Measurements from ENCODE around the gene CABLES1. TPM values are rescaled to one million over a fixed set of nuclear protein-coding genes. Genes with fewer than 3 reads are reported as not detected.
A peak's percentile ranks its signal among the peaks of the same experiment; 100 is the strongest.

CABLES1 gene
- polyA plus RNA-seq, 3 donors = 0.09 to 0.15 TPM; not detected in 1

GRCh38 chr18:23238152-23238531 lies 102.9 kb downstream of the CABLES1 start:
- peak overlapping the region; percentile 51 to 85 for H3K27ac ChIP-seq (ENCODE audit: low read depth in 1 of 2, low read length in 2 of 2)
- H3K27ac Mint-ChIP-seq = peak overlapping the region; percentile 82 to 94 (median 92)

GRCh38 chr18:23238651-23239349 lies 103.5 kb downstream of the CABLES1 start:
- 100% methylated on average over 5 of the region's 12 CpGs for WGBS (ENCODE audit: insufficient coverage)
- H3K27ac ChIP-seq (ENCODE audit: low read depth in 1 of 2, low read length in 2 of 2) = peak overlapping the region in 1 of 2 donors; percentile 85
- no peak overlapping the region for H2AFZ ChIP-seq (ENCODE audit: insufficient read depth, low read depth, low read length, poor library complexity, severe bottlenecking)
- Mint-ChIP-seq H3K27me3 (ENCODE audit: low read depth in 3 of 3) (peaks cover 0 to 2% (median 0%) of the 10 kb centered on the region in 3 donors), H3K36me3 (no peaks in the 10 kb centered on the region), H3K4me3 (no peak overlapping the region), H3K9me3 (peaks cover 0 to 3% (median 0%) of the 10 kb centered on the region in 7 donors), H3K4me1 (peaks cover 24% of the 10 kb centered on the region), H3K27ac (peak overlapping the region in 1 of 7 donors; percentile 92)
- peak overlapping the region in 1 of 3 experiments; percentile 71 for H3K4me3 ChIP-seq (replicated peaks in 1 of 3; ENCODE audit: low read depth in 2 of 3, low read length in 3 of 3)
- H3K36me3 ChIP-seq (replicated peaks in 1 of 2; ENCODE audit: control insufficient read depth in 1 of 2, insufficient read depth in 2 of 2, low read length in 2 of 2) = no peaks in the 10 kb centered on the region
- H3K4me2 ChIP-seq (replicated peaks; ENCODE audit: extremely low read depth, low read length, poor library complexity, severe bottlenecking) = no peak overlapping the region
- H3K27me3 ChIP-seq (ENCODE audit: control insufficient read depth in 2 of 2, insufficient read depth in 2 of 2, low read length in 2 of 2) = no peaks in the 10 kb centered on the region
- peaks cover 24 to 25% of the 10 kb centered on the region in 2 donors for H3K4me1 ChIP-seq (ENCODE audit: control insufficient read depth in 1 of 2, insufficient read depth in 2 of 2, low read length in 2 of 2)
- no peak for TF ChIP-seq CTCF (IDR thresholded peaks at IDR 0.05)
- no peaks in the 10 kb centered on the region for H4K20me1 ChIP-seq (ENCODE audit: insufficient read depth, low read length)
- H3K9me3 ChIP-seq (replicated peaks in 1 of 2; ENCODE audit: control insufficient read depth in 1 of 2, insufficient read depth in 1 of 2, low read length in 2 of 2) = no peaks in the 10 kb centered on the region
- intact Hi-C loops (cut with micrococcal nuclease) = loop anchor here (10.0 kb wide), 2 partner anchors 186 to 346 kb away; partner anchors contain the start of gene NPC1 (in 1 of the 2)
- H3K9ac ChIP-seq (ENCODE audit: insufficient read depth, low read length, poor library complexity, severe bottlenecking) = no peak overlapping the region
- DNase-seq = no peak
- no peaks in the 10 kb centered on the region for H3K79me2 ChIP-seq (ENCODE audit: insufficient read depth, low read length)

More at GRCh38 chr18:23238152-23238531, 102.9 kb downstream of the CABLES1 start:
- H3K9me3 Mint-ChIP-seq = peaks cover 0 to 3% (median 0%) of the 10 kb centered on the region in 7 donors
- H3K27me3 Mint-ChIP-seq (ENCODE audit: low read depth in 3 of 3) = peaks cover 0 to 2% (median 0%) of the 10 kb centered on the region in 3 donors
- DNase-seq = peak in 1 of 3 donors; percentile 15
- peak overlapping the region; percentile 64 for H3K9ac ChIP-seq (ENCODE audit: insufficient read depth, low read length, poor library complexity, severe bottlenecking)
- peaks cover 18% of the 10 kb centered on the region for H3K4me1 Mint-ChIP-seq
- no peaks in the 10 kb centered on the region for H3K9me3 ChIP-seq (replicated peaks in 1 of 2; ENCODE audit: control insufficient read depth in 1 of 2, insufficient read depth in 1 of 2, low read length in 2 of 2)
- H3K36me3 Mint-ChIP-seq = no peaks in the 10 kb centered on the region
- H3K4me1 ChIP-seq (ENCODE audit: control insufficient read depth in 1 of 2, insufficient read depth in 2 of 2, low read length in 2 of 2) = peaks cover 18 to 19% of the 10 kb centered on the region in 2 donors
- H3K4me3 ChIP-seq (replicated peaks in 1 of 3; ENCODE audit: low read depth in 2 of 3, low read length in 3 of 3) = peak overlapping the region; percentile 0 to 71 (median 34)
- H3K27me3 ChIP-seq (ENCODE audit: control insufficient read depth in 2 of 2, insufficient read depth in 2 of 2, low read length in 2 of 2) = no peaks in the 10 kb centered on the region
- 26% methylated on average over 3 of the region's 7 CpGs for WGBS (ENCODE audit: insufficient coverage)
- TF ChIP-seq CTCF (IDR thresholded peaks at IDR 0.05) = no peak
- no peaks in the 10 kb centered on the region for H3K79me2 ChIP-seq (ENCODE audit: insufficient read depth, low read length)
- H3K36me3 ChIP-seq (replicated peaks in 1 of 2; ENCODE audit: control insufficient read depth in 1 of 2, insufficient read depth in 2 of 2, low read length in 2 of 2) = no peaks in the 10 kb centered on the region
- no peaks in the 10 kb centered on the region for H4K20me1 ChIP-seq (ENCODE audit: insufficient read depth, low read length)
- H3K4me3 Mint-ChIP-seq = peak overlapping the region; percentile 80 to 90
- peak overlapping the region; percentile 83 for H2AFZ ChIP-seq (ENCODE audit: insufficient read depth, low read depth, low read length, poor library complexity, severe bottlenecking)
- intact Hi-C loops (cut with micrococcal nuclease) = loop anchor here (10.0 kb wide), 2 partner anchors 187 to 347 kb away; partner anchors contain the start of gene NPC1 (in 1 of the 2)
- peak overlapping the region; percentile 74 for H3K4me2 ChIP-seq (replicated peaks; ENCODE audit: extremely low read depth, low read length, poor library complexity, severe bottlenecking)
